Peyer's patch (tissue), 4 donors: Measurements from ENCODE around the gene CDC123.

Experiments
- CTCF ChIP-seq, 6 experiments: fragments of 450-650 bp in 4 of 6; fragments of 200-600 bp in 2 of 6; sonication (generic) in 1 of 6; IDR thresholded peaks; one replicate each; pipeline ENCODE4 v1.5.1; 2017 to 2019; ENCODE audit warnings: antibody characterized with exemption in 6 of 6, mild to moderate bottlenecking in 3 of 6, moderate library complexity in 1 of 6
- POLR2A ChIP-seq, 2 donors: fragments of 450-650 bp; IDR thresholded peaks; one replicate each; pipeline ENCODE4 v1.5.1; 2017; ENCODE audit warnings: antibody characterized with exemption in 2 of 2, mild to moderate bottlenecking in 2 of 2, moderate library complexity in 2 of 2

GRCh38 chr10:12218991-12219390 lies 23.0 kb downstream of the CDC123 start:
- no peak for TF ChIP-seq CTCF (IDR thresholded peaks at IDR 0.05)
- no peak for TF ChIP-seq POLR2A (IDR thresholded peaks at IDR 0.05)
